ENCODE results near the gene PLEKHG3.
A peak's percentile ranks its signal among the peaks of the same experiment; 100 is the strongest.

Gene PLEKHG3

DNA sequence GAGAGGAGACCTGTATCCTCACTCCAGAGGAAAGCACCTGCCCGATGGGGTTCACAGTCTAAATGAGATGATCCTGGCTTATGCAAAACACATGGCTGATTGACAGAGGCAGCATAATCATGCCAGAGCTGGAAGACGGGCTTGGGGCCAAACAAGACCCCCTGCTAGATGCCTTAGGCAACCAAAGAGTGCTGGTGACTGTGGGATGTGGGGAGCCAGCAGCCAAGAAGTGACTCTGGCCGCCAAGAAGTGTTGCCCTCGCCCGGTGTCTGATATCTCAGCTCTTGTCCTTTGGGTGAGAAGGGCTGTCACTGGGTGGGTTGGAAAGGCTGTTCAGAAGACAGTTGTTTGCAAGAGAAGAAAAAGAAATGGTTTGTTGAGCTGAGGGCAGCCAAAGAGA is 56.7 kb downstream of the PLEKHG3 start:
- Histone ChIP-seq H3K9ac (ENCODE audit: low read length) (no peak overlapping the region), H3K18ac (ENCODE audit: low read depth in 1 of 2, low read length in 2 of 2) (no peak overlapping the region), H3K27me3 (ENCODE audit: control insufficient read depth in 1 of 2, insufficient read depth in 1 of 2, low read length in 2 of 2) (peaks cover 0 to 28% of the 10 kb centered on the region in 2 experiments), H3K23ac (ENCODE audit: low read length in 2 of 2) (no peak overlapping the region), H2AK5ac (ENCODE audit: low read length, severe bottlenecking) (peak overlapping the region; percentile 33), H3K9me3 (ENCODE audit: control insufficient read depth, low read length) (no peaks in the 10 kb centered on the region), H2BK12ac (ENCODE audit: low read length in 2 of 2) (peak overlapping the region in 1 of 2 experiments; percentile 23), H2AFZ (ENCODE audit: low read depth, low read length) (no peak overlapping the region), H4K91ac (ENCODE audit: low read length) (no peak overlapping the region), H3K4me1 (ENCODE audit: control insufficient read depth, insufficient read depth, low read depth, low read length) (peaks cover 75% of the 10 kb centered on the region), H3K4me3 (ENCODE audit: insufficient read depth in 1 of 2, low read depth in 1 of 2, low read length in 2 of 2) (no peak overlapping the region), H3K14ac (ENCODE audit: low read length in 2 of 2) (no peak overlapping the region), H3K4me2 (ENCODE audit: low read length, poor library complexity, severe bottlenecking) (no peak overlapping the region), H3K79me1 (replicated peaks; ENCODE audit: low read length, poor library complexity, severe bottlenecking) (peaks cover 2% of the 10 kb centered on the region), H3K36me3 (ENCODE audit: control insufficient read depth in 1 of 2, insufficient read depth in 2 of 2, low read depth in 1 of 2, low read length in 2 of 2) (no peaks in the 10 kb centered on the region), H3K4ac (ENCODE audit: low read depth in 1 of 2, low read length in 2 of 2) (no peak overlapping the region), H2BK15ac (ENCODE audit: low read depth, poor library complexity, severe bottlenecking) (no peak overlapping the region), H3K27ac (ENCODE audit: low read length, poor library complexity, severe bottlenecking) (no peak overlapping the region), H2BK5ac (ENCODE audit: low read depth, low read length, poor library complexity, severe bottlenecking) (no peak overlapping the region), H4K8ac (ENCODE audit: low read length) (no peak overlapping the region), H2BK120ac (ENCODE audit: low read depth, low read length) (no peak overlapping the region)
- DNase-seq, result no peak
- WGBS, result 85% methylated on average over 5 of the region's 5 CpGs

- Histone ChIP-seq H3K4me3 (ENCODE audit: insufficient read depth in 1 of 2, low read depth in 1 of 2, low read length in 2 of 2) (peak overlapping the region in 1 of 2 experiments; percentile 25), H4K8ac (ENCODE audit: low read length) (no peak overlapping the region), H2BK15ac (ENCODE audit: low read depth, poor library complexity, severe bottlenecking) (no peak overlapping the region), H3K9ac (ENCODE audit: low read length) (no peak overlapping the region), H3K79me1 (replicated peaks; ENCODE audit: low read length, poor library complexity, severe bottlenecking) (peaks cover 2% of the 10 kb centered on the region), H3K36me3 (ENCODE audit: control insufficient read depth in 1 of 2, insufficient read depth in 2 of 2, low read depth in 1 of 2, low read length in 2 of 2) (no peaks in the 10 kb centered on the region), H2BK5ac (ENCODE audit: low read depth, low read length, poor library complexity, severe bottlenecking) (no peak overlapping the region), H2AFZ (ENCODE audit: low read depth, low read length) (no peak overlapping the region), H2BK120ac (ENCODE audit: low read depth, low read length) (no peak overlapping the region), H4K91ac (ENCODE audit: low read length) (peak overlapping the region; percentile 22), H3K18ac (ENCODE audit: low read depth in 1 of 2, low read length in 2 of 2) (peak overlapping the region in 1 of 2 experiments; percentile 50), H2AK5ac (ENCODE audit: low read length, severe bottlenecking) (peak overlapping the region; percentile 7), H3K4me2 (ENCODE audit: low read length, poor library complexity, severe bottlenecking) (peak overlapping the region; percentile 9), H3K23ac (ENCODE audit: low read length in 2 of 2) (no peak overlapping the region), H3K4ac (ENCODE audit: low read depth in 1 of 2, low read length in 2 of 2) (peak overlapping the region in 1 of 2 experiments; percentile 3), H3K14ac (ENCODE audit: low read length in 2 of 2) (peak overlapping the region in 1 of 2 experiments; percentile 80), H2BK12ac (ENCODE audit: low read length in 2 of 2) (peak overlapping the region; percentile 2 to 72), H3K27ac (ENCODE audit: low read length, poor library complexity, severe bottlenecking) (peak overlapping the region; percentile 61), H3K4me1 (ENCODE audit: control insufficient read depth, insufficient read depth, low read depth, low read length) (peaks cover 74% of the 10 kb centered on the region), H3K27me3 (ENCODE audit: control insufficient read depth in 1 of 2, insufficient read depth in 1 of 2, low read length in 2 of 2) (peaks cover 0 to 27% of the 10 kb centered on the region in 2 experiments), H3K9me3 (ENCODE audit: control insufficient read depth, low read length) (no peaks in the 10 kb centered on the region)
- peak; percentile 38 for DNase-seq
- 89% methylated on average over 5 of the region's 5 CpGs for WGBS
Measured at GRCh38 chr14:64761441-64762043, 57.3 kb downstream of the PLEKHG3 start.

- WGBS, result 45% methylated on average over 19 of the region's 19 CpGs
- H3K4me2 ChIP-seq (ENCODE audit: low read length, poor library complexity, severe bottlenecking), result peak overlapping the region; percentile 12
Measured at GRCh38 chr14:64762044-64763034, 58.1 kb downstream of the PLEKHG3 start.

More at GRCh38 chr14:64762044-64763034, 58.1 kb downstream of the PLEKHG3 start:
- Histone ChIP-seq H3K27me3 (ENCODE audit: control insufficient read depth in 1 of 2, insufficient read depth in 1 of 2, low read length in 2 of 2) (peaks cover 0 to 27% of the 10 kb centered on the region in 2 experiments), H2BK12ac (ENCODE audit: low read length in 2 of 2) (peak overlapping the region; percentile 64 to 72), H2BK120ac (ENCODE audit: low read depth, low read length) (peak overlapping the region; percentile 1), H3K9me3 (ENCODE audit: control insufficient read depth, low read length) (no peaks in the 10 kb centered on the region), H3K14ac (ENCODE audit: low read length in 2 of 2) (peak overlapping the region in 1 of 2 experiments; percentile 19), H3K9ac (ENCODE audit: low read length) (peak overlapping the region; percentile 35), H4K91ac (ENCODE audit: low read length) (peak overlapping the region; percentile 67), H3K79me1 (replicated peaks; ENCODE audit: low read length, poor library complexity, severe bottlenecking) (peaks cover 2% of the 10 kb centered on the region), H3K23ac (ENCODE audit: low read length in 2 of 2) (no peak overlapping the region), H2BK5ac (ENCODE audit: low read depth, low read length, poor library complexity, severe bottlenecking) (peak overlapping the region; percentile 10), H3K27ac (ENCODE audit: low read length, poor library complexity, severe bottlenecking) (peak overlapping the region; percentile 61), H3K4me3 (ENCODE audit: insufficient read depth in 1 of 2, low read depth in 1 of 2, low read length in 2 of 2) (peak overlapping the region in 1 of 2 experiments; percentile 25), H3K4me1 (ENCODE audit: control insufficient read depth, insufficient read depth, low read depth, low read length) (peaks cover 68% of the 10 kb centered on the region), H3K36me3 (ENCODE audit: control insufficient read depth in 1 of 2, insufficient read depth in 2 of 2, low read depth in 1 of 2, low read length in 2 of 2) (no peaks in the 10 kb centered on the region), H2BK15ac (ENCODE audit: low read depth, poor library complexity, severe bottlenecking) (no peak overlapping the region), H3K18ac (ENCODE audit: low read depth in 1 of 2, low read length in 2 of 2) (peak overlapping the region; percentile 34 to 50), H3K4ac (ENCODE audit: low read depth in 1 of 2, low read length in 2 of 2) (no peak overlapping the region), H2AK5ac (ENCODE audit: low read length, severe bottlenecking) (peak overlapping the region; percentile 58), H4K8ac (ENCODE audit: low read length) (peak overlapping the region; percentile 57), H2AFZ (ENCODE audit: low read depth, low read length) (no peak overlapping the region)
- DNase-seq, result peak; percentile 91
